Parathyroid adenoma (tissue), 2 donors: ENCODE data around the gene RNPEP.
A peak's percentile ranks its signal among the peaks of the same experiment; 100 is the strongest.

Experiments used
- H2AFZ ChIP-seq: fragments of 300-600 bp; sonication (generic); one replicate; pipeline ENCODE4 v1.7.0; 2017; ENCODE audit warnings: antibody characterized with exemption, mild to moderate bottlenecking
- H3K27ac ChIP-seq: fragments of 300-600 bp; sonication (generic); one replicate; pipeline ENCODE4 v1.7.0; 2017
- H3K27me3 ChIP-seq: fragments of 300-600 bp; sonication (generic); one replicate; pipeline ENCODE4 v1.7.0; 2017; ENCODE audit warnings: low read length; ENCODE audit not compliant: control insufficient read depth, insufficient read depth
- H3K36me3 ChIP-seq: fragments of 300-600 bp; sonication (generic); one replicate; pipeline ENCODE4 v1.7.0; 2017; ENCODE audit warnings: low read length; ENCODE audit not compliant: control insufficient read depth, insufficient read depth
- H3K4me1 ChIP-seq: fragments of 300-600 bp; sonication (generic); one replicate; pipeline ENCODE4 v1.7.0; 2017; ENCODE audit warnings: control low read depth
- H3K4me2 ChIP-seq: fragments of 300-600 bp; sonication (generic); one replicate; pipeline ENCODE4 v1.7.0; 2017; ENCODE audit warnings: low read length
- H3K4me3 ChIP-seq: fragments of 300-600 bp; sonication (generic); one replicate; pipeline ENCODE4 v1.7.0; 2017; ENCODE audit warnings: low read depth, low read length
- H3K79me2 ChIP-seq: fragments of 300-600 bp; sonication (generic); one replicate; pipeline ENCODE4 v1.7.0; 2017; ENCODE audit warnings: control low read depth
- H3K9ac ChIP-seq: fragments of 300-600 bp; sonication (generic); one replicate; pipeline ENCODE4 v1.7.0; 2017; ENCODE audit warnings: mild to moderate bottlenecking
- H3K9me3 ChIP-seq: fragments of 300-600 bp; sonication (generic); one replicate; pipeline ENCODE4 v1.7.0; 2017; ENCODE audit warnings: low read length; ENCODE audit not compliant: control insufficient read depth
- TF ChIP-seq, protein P1 (sequence below): fragments of 300-600 bp; sonication (generic); IDR thresholded peaks from one replicate; pipeline ENCODE4 v1.7.0; 2017; ENCODE audit warnings: antibody characterized with exemption, mild to moderate bottlenecking
- donor health status: primary hyperparathyroidism.

RNPEP gene

GRCh38 chr1:202007304-202007703 lies 24.9 kb downstream of the RNPEP start:
- Histone ChIP-seq H3K9me3 (no peaks in the 10 kb centered on the region), H3K4me3 (peak overlapping the region; percentile 24), H3K27me3 (no peaks in the 10 kb centered on the region), H3K9ac (no peak overlapping the region), H3K4me2 (peak overlapping the region; percentile 65), H2AFZ (peak overlapping the region; percentile 50), H3K36me3 (no peaks in the 10 kb centered on the region), H3K4me1 (peaks cover 30% of the 10 kb centered on the region), H3K79me2 (peaks cover 2% of the 10 kb centered on the region), H3K27ac (peak overlapping the region; percentile 97)
- TF ChIP-seq, protein P1, sequence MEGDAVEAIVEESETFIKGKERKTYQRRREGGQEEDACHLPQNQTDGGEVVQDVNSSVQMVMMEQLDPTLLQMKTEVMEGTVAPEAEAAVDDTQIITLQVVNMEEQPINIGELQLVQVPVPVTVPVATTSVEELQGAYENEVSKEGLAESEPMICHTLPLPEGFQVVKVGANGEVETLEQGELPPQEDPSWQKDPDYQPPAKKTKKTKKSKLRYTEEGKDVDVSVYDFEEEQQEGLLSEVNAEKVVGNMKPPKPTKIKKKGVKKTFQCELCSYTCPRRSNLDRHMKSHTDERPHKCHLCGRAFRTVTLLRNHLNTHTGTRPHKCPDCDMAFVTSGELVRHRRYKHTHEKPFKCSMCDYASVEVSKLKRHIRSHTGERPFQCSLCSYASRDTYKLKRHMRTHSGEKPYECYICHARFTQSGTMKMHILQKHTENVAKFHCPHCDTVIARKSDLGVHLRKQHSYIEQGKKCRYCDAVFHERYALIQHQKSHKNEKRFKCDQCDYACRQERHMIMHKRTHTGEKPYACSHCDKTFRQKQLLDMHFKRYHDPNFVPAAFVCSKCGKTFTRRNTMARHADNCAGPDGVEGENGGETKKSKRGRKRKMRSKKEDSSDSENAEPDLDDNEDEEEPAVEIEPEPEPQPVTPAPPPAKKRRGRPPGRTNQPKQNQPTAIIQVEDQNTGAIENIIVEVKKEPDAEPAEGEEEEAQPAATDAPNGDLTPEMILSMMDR, result no peak

GRCh38 chr1:202007805-202008489 lies 25.5 kb downstream of the RNPEP start:
- TF ChIP-seq, protein P1, result no peak
- Histone ChIP-seq H3K9ac (no peak overlapping the region), H2AFZ (peak overlapping the region; percentile 50), H3K4me2 (peak overlapping the region; percentile 65), H3K27me3 (no peaks in the 10 kb centered on the region), H3K79me2 (peaks cover 2% of the 10 kb centered on the region), H3K9me3 (no peaks in the 10 kb centered on the region), H3K4me1 (peaks cover 30% of the 10 kb centered on the region), H3K4me3 (peak overlapping the region; percentile 24), H3K36me3 (no peaks in the 10 kb centered on the region), H3K27ac (peak overlapping the region; percentile 97)

- H3K9ac ChIP-seq, result no peak overlapping the region
- H3K4me3 ChIP-seq, result no peak overlapping the region
- H3K4me1 ChIP-seq, result peaks cover 30% of the 10 kb centered on the region
- TF ChIP-seq, protein P1, result peak; percentile 74
- H3K36me3 ChIP-seq, result no peaks in the 10 kb centered on the region
- peak overlapping the region; percentile 51 for H2AFZ ChIP-seq
- no peaks in the 10 kb centered on the region for H3K27me3 ChIP-seq
- peak overlapping the region; percentile 65 for H3K4me2 ChIP-seq
- H3K79me2 ChIP-seq, result peaks cover 2% of the 10 kb centered on the region
- H3K9me3 ChIP-seq, result no peaks in the 10 kb centered on the region
- peak overlapping the region; percentile 97 for H3K27ac ChIP-seq
These were observed 27.1 kb downstream of the RNPEP start for GRCh38 chr1:202009326-202010179.

GRCh38 chr1:202010180-202011015 lies 27.9 kb downstream of the RNPEP start, which contains the start of gene ELF3:
Gene ELF3 (plus strand): TSS chr1:202010587. CDS start chr1:202011137, 550 bp downstream.
- Histone ChIP-seq H3K36me3 (no peaks in the 10 kb centered on the region), H3K27me3 (no peaks in the 10 kb centered on the region), H3K27ac (peak within 1 kb of the TSS; percentile 97), H3K9ac (no peak within 1 kb of the TSS), H3K79me2 (peaks cover 2% of the 10 kb centered on the region), H2AFZ (peak within 1 kb of the TSS; percentile 51), H3K4me3 (peak within 1 kb of the TSS; percentile 63), H3K9me3 (no peaks in the 10 kb centered on the region), H3K4me1 (peaks cover 30% of the 10 kb centered on the region), H3K4me2 (peak within 1 kb of the TSS; percentile 65)
- TF ChIP-seq, protein P1, result no peak
